Measurements from ENCODE around the gene UTP25.
"Not testable (repeated sequence)": the region's sequence is repeated elsewhere in the genome, so short reads cannot be mapped to it uniquely, and the experiment has no call there.

UTP25 gene

GRCh38 chr1:209899948-209900347 lies 72.2 kb downstream of the UTP25 start:
- DNase-seq, result no peak

DNA sequence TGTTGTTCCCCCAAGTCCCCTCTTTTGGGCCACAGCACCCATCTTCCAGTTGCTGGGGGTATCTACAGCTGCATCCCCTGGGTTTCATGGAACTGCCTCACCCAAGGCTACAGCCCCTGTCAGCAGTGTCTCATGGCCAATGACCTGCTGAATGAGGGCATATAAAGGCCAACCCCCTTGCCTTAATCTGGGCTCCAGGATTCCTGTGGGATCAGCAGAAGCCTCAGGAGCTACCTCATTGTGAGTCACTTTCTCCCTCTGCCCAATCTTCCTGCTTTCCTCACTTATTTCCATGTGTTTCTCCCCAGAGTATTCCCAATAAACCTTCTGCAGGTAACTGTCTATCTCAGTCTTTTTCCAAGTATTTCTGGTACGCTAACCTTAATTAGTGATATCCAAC lies 73.0 kb downstream of the UTP25 start:
- DNase-seq, result no peak

- DNase-seq, result no peak
Measured at GRCh38 chr1:209901211-209901610, 73.4 kb downstream of the UTP25 start.

DNA sequence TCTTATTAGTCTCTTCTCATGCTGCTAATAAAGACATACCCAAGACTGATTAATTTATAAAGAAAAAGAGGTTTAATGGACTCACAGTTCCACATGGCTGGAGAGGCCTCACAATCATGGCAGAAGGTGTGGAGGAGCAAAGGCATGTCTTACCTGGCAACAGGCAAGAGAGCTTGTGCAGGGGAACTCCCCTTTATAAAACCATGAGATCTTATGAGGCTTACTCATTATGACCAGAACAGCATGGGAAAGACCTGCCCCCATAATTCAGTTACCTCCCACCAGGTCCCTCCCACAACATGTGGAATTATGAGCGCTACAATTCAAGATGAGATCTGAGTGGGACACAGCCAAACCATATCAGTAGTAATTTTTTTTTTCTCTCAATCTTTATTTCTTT lies 77.0 kb downstream of the UTP25 start:
- not testable (repeated sequence) for DNase-seq

Data from NCI-H510A treated with DMSO at 0.1 percent for 48 hours (cell line).